Activated naive CD4-positive, alpha-beta T cell treated with anti-CD3 and anti-CD28 coated beads for 36 hours (primary cell): Measurements from ENCODE around the gene CACNB4. TPM values are rescaled to one million over a fixed set of nuclear protein-coding genes. Genes with fewer than 3 reads are reported as not detected.
"Not testable (repeated sequence)": the region's sequence is repeated elsewhere in the genome, so short reads cannot be mapped to it uniquely, and the experiment has no call there.

Experiments used
- CTCF ChIA-PET: fragments of 350-600 bp; sonication (Branson Sonifier 250); formaldehyde crosslinking; loops from one replicate; lab custom pipeline; 2021; ENCODE audit warnings: antibody characterized with exemption; lab: Charles Lee
- DNase-seq: peaks from one replicate; pipeline ENCODE4 v3.0.0-alpha.2; 2020
- H3K27ac Mint-ChIP-seq: one replicate; pipeline ENCODE4 v1.8.0; 2021; ENCODE audit warnings: mild to moderate bottlenecking, mixed read lengths
- H3K27me3 Mint-ChIP-seq: one replicate; pipeline ENCODE4 v1.8.0; 2021; ENCODE audit warnings: low read depth, mixed read lengths
- H3K36me3 Mint-ChIP-seq: one replicate; pipeline ENCODE4 v1.8.0; 2021; ENCODE audit warnings: low read depth, mixed read lengths
- H3K4me1 Mint-ChIP-seq: one replicate; pipeline ENCODE4 v1.8.0; 2021; ENCODE audit warnings: low read depth, mixed read lengths
- H3K4me3 Mint-ChIP-seq: one replicate; pipeline ENCODE4 v1.8.0; 2021; ENCODE audit warnings: mild to moderate bottlenecking, moderate library complexity, mixed read lengths
- H3K9me3 Mint-ChIP-seq: one replicate; pipeline ENCODE4 v1.8.0; 2021; ENCODE audit warnings: mixed read lengths
- intact Hi-C: fragments of 100-400 bp; cut with micrococcal nuclease; formaldehyde crosslinking; loops from one replicate; pipeline ENCODE4 v1.15.1; 2023
- total RNA-seq, 2 experiments: library from RNA; stranded (reverse); gene quantifications; one replicate each; pipeline ENCODE4 v1.2.3, GENCODE V29; 2021

Gene CACNB4
- total RNA-seq, 2 experiments from 2014 or later, result 0.10 to 0.15 TPM

DNA sequence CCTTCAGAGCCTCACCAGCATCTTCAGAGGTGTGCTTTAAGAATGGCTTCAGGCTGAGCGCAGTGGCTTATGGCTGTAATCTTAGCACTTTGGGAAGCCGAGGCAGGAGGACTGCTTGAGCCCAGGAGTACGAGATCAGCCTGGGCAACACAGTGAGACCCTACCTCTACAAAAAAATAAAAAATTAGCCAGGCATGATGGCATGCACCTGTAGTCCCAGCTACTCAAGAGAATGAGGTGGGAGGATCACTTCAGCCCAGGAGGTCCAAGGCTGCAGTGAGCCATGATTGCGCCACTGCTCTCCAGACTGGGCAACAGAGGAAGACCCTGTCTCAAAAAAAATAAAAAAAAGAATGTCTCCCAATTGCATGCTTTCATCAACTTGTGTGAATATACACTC is 137.3 kb downstream of the CACNB4 start:
- H3K9me3 Mint-ChIP-seq, result no peaks in the 10 kb centered on the region
- no peaks in the 10 kb centered on the region for H3K36me3 Mint-ChIP-seq
- no peak overlapping the region for H3K27ac Mint-ChIP-seq
- intact Hi-C loops, result no loop called here
- H3K27me3 Mint-ChIP-seq, result no peaks in the 10 kb centered on the region
- no peak for DNase-seq
- CTCF ChIA-PET, result no interaction called here
- no peak overlapping the region for H3K4me3 Mint-ChIP-seq
- H3K4me1 Mint-ChIP-seq, result no peaks in the 10 kb centered on the region

DNA sequence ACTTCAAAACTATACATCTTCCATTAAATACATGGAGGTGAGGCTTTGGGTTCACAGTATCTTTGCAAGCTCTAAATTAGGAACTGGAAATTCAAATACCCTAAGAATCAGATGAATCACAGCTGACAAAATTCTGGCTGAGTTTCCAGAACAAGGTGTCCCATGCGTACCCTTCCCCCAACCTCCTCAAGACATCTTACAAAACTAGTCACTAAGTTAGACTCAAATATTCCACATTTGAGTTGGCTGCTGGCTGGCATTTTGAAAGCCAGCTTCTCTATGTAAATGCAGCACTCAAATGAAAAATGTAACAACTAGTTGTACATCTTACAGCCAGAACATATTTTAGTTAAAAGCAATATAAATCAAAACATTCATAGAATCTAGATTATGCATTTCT is 139.6 kb downstream of the CACNB4 start:
- Mint-ChIP-seq H3K4me1 (no peaks in the 10 kb centered on the region), H3K27ac (no peak overlapping the region), H3K9me3 (no peaks in the 10 kb centered on the region), H3K36me3 (no peaks in the 10 kb centered on the region), H3K4me3 (no peak overlapping the region), H3K27me3 (no peaks in the 10 kb centered on the region)
- intact Hi-C loops, result no loop called here
- CTCF ChIA-PET, result no interaction called here
- no peak for DNase-seq

DNA sequence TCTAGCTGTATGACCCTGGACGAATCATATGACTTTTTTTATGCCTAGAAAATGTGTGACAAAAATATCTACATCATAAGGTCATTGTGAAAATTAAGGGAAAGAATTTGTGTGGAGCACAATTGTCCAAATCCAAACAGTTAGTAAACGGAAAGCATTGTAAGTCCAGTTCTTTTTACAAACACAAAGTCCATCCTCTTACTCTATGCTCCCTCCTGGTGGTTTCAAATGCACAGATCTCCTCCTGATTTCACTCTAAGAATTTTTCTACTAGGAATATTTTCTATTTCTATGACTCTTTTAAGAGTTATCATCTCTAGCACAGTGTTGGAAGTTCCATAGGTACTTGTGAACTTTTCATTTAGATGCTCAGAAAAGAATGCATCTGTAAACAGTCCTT is 145.4 kb downstream of the CACNB4 start:
- no peaks in the 10 kb centered on the region for H3K36me3 Mint-ChIP-seq
- CTCF ChIA-PET, result no interaction called here
- intact Hi-C loops, result no loop called here
- no peaks in the 10 kb centered on the region for H3K4me1 Mint-ChIP-seq
- DNase-seq, result no peak
- no peak overlapping the region for H3K27ac Mint-ChIP-seq
- H3K4me3 Mint-ChIP-seq, result no peak overlapping the region
- peaks cover 8% of the 10 kb centered on the region for H3K27me3 Mint-ChIP-seq
- H3K9me3 Mint-ChIP-seq, result peaks cover 4% of the 10 kb centered on the region

DNA sequence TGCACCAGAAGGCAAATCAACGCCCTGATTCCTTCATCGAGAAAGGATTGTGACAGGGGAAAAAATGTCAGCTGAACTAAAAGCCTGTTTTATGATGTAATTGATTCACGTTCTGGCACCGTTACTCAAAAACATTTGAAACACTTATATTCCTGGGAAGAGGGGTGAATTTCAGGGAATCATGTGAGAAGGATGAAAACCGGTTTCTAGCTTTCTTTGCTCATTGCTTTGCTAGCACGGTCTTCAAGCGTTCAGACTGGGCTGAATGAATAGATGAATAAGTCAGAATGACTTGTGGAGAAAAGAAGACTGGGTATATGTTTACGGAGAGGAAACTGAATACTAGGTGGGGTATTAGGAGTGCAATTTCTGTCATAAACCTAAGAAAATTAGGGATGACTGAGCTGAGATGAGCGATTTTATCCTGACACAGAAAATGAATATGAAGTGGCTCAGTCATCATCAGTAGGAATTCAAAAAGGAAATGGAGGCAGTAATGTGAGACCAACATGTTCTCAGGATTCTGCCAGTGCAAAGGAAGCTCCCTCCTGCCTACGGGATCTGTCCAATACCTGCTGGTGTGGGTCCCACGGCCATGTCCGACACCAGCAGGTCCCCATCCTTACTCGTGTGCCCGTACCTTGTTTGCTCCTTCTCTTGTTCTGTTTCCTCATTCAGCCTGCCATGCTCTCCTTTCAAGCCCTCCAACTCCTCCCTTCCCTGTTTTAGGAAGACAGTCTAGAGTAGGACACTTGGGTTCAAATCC is 146.0 kb downstream of the CACNB4 start:
- H3K27me3 Mint-ChIP-seq, result peaks cover 8% of the 10 kb centered on the region
- H3K9me3 Mint-ChIP-seq, result peaks cover 4% of the 10 kb centered on the region
- no peak overlapping the region for H3K27ac Mint-ChIP-seq
- DNase-seq, result no peak
- H3K36me3 Mint-ChIP-seq, result no peaks in the 10 kb centered on the region
- intact Hi-C loops, result no loop called here
- H3K4me1 Mint-ChIP-seq, result no peaks in the 10 kb centered on the region
- no peak overlapping the region for H3K4me3 Mint-ChIP-seq
- CTCF ChIA-PET, result no interaction called here

DNA sequence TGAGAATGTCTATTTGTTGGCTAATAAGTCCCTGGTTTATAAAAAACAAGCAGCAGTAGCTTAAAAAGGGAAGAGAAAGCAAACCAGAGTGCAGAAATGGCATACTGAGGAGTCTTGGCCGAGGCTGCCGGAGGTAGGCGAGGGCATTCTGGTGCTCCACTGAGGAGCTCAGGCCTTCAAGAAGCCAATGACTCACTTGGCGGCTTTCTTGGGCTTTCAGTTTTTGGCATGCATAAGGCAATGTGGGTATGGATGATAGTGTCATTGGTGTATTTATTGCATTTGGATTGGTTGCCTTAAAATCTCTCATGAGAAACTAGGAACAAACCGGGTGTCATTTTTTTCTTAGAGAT is 151.1 kb downstream of the CACNB4 start:
- Mint-ChIP-seq H3K27me3 (peaks cover 11% of the 10 kb centered on the region), H3K36me3 (no peaks in the 10 kb centered on the region), H3K27ac (no peak overlapping the region), H3K4me1 (peaks cover 6% of the 10 kb centered on the region), H3K9me3 (peaks cover 8% of the 10 kb centered on the region), H3K4me3 (no peak overlapping the region)
- CTCF ChIA-PET, result interaction anchor here (1.2 kb wide), 1 partner anchor 77 kb away, joined by 3 read pairs; no protein-coding TSS in a partner anchor
- intact Hi-C loops, result no loop called here
- no peak for DNase-seq

DNA sequence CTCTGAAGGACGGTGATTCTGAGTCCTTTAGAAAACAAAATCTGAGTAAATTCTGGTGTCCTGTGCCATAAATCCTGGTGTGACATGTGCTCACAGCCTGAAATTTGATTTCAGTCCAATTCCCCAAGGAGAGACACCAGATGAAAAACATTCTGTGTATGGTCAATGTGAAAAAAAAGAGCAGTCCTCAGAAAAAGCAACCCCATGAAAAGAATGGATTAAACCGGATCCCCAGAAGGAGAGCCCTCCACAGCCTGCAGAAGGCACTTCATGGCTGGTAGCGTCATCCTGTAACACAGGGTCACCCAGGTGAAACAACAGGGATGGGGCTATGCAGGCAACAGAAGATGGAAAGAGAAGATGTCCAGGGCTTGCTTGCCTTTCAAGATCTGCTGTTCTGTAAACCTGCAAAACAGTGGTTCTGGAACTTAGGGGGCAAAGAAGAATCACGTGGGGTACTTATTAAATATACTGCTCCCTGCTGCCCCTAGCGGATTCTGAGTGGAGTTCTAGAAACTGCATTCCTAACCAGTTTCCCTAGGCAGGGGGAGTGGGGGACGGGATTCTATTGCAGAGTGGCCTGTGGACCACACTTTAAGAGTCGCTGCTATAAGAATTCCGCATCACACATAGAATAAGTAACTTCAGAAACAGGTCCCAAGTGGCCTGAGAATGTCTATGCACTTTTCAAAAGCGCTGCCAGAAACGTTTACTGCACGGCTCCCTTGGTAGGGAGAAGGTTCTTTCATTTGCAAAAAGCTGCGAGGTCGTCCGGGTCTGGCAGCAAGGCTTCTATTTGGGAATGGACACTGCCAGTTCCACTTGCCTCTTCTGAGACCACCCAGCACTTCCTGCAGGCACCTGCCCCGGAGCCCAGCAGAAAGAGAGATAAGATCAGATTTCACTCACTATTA is 151.7 kb downstream of the CACNB4 start:
- Mint-ChIP-seq H3K4me1 (peaks cover 6% of the 10 kb centered on the region), H3K4me3 (no peak overlapping the region), H3K9me3 (peaks cover 10% of the 10 kb centered on the region), H3K27ac (no peak overlapping the region), H3K36me3 (no peaks in the 10 kb centered on the region), H3K27me3 (peaks cover 11% of the 10 kb centered on the region)
- CTCF ChIA-PET, result interaction anchor here (1.2 kb wide), 1 partner anchor 78 kb away, joined by 3 read pairs; no protein-coding TSS in a partner anchor
- intact Hi-C loops, result no loop called here
- DNase-seq, result peak; percentile 30

DNA sequence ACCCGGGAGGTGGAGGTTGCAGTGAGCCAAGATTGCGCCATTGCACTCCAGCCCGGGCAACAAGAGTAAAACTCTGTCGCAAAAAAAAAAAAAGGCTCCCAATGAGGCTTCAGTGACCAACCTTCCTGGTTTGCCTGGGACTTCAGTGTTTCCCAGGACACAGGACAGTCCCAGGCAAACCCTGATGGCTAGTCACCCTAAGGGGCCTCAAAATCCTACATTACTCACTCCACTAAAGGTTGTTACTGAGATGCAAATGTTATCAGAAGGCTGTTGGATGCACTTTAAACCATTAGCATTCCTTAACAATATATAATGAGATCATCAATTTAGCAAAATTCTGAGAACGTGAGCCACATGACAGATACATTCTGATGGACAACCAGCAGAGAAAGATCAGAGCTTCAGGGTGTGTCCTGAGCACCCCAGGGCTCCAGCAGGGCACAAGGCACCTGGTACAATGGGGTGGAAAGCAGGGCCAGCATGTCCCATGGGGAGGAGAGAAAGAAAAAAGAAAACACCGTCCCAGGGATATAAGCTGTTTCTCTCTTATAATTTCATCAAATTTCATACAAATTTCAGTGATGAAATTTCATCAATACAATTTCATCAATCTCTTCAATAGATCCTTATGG is 152.5 kb downstream of the CACNB4 start:
- Mint-ChIP-seq H3K9me3 (peaks cover 10% of the 10 kb centered on the region), H3K27me3 (peaks cover 11% of the 10 kb centered on the region), H3K4me1 (peaks cover 6% of the 10 kb centered on the region), H3K36me3 (no peaks in the 10 kb centered on the region), H3K27ac (no peak overlapping the region), H3K4me3 (no peak overlapping the region)
- DNase-seq, result no peak
- CTCF ChIA-PET, result no interaction called here
- intact Hi-C loops, result no loop called here

DNA sequence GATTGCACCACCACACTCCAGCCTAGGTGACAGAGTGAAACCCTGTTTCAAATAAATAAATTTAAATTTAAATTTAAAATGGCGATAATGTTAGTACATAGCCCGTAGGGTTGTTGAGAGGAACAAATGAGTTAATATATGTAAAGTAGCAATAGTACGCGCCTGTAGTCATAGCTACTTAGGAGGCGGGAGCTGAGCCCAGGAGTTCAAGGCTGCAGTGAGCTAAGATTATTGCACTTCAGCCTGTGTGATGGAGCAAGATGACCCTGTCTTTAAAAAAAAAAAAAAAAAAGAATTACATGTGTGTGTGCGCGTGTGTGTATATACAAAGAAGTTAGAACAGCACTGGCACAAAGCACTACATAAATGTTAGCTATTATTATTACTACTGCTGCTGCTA is 153.2 kb downstream of the CACNB4 start:
- CTCF ChIA-PET, result interaction anchor here (0.6 kb wide), 1 partner anchor 30 kb away, joined by 3 read pairs; no protein-coding TSS in a partner anchor
- Mint-ChIP-seq H3K27me3 (peaks cover 10% of the 10 kb centered on the region), H3K27ac (no peak overlapping the region), H3K4me1 (peaks cover 6% of the 10 kb centered on the region), H3K9me3 (peaks cover 10% of the 10 kb centered on the region), H3K36me3 (no peaks in the 10 kb centered on the region), H3K4me3 (no peak overlapping the region)
- no peak for DNase-seq
- intact Hi-C loops, result no loop called here

DNA sequence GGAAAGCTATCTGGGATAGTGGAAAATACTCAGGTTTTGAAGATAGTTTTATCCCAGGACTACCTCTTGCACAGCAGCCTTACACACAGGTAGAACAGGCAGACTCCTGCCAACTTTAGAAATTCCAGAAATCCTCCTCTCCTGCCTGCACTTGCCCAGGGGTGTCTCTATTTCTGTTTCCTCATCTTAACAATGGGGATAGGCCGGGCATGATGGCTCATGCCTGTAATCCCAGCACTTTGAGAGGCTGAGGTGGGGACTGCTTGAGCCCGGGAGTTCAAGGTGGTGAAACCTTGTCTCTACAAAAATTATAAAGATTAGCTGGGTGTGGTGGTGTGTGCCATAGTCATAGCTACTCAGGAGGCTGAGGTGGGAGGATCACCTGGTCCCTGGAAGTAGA is 153.7 kb downstream of the CACNB4 start:
- Mint-ChIP-seq H3K27me3 (peaks cover 6% of the 10 kb centered on the region), H3K36me3 (no peaks in the 10 kb centered on the region), H3K27ac (no peak overlapping the region), H3K4me3 (no peak overlapping the region), H3K9me3 (peaks cover 7% of the 10 kb centered on the region), H3K4me1 (peaks cover 6% of the 10 kb centered on the region)
- DNase-seq, result no peak
- intact Hi-C loops, result no loop called here
- CTCF ChIA-PET, result interaction anchor here (0.6 to 1.0 kb wide), 2 partner anchors 14 to 30 kb away, joined by 3 read pairs; no protein-coding TSS in a partner anchor

DNA sequence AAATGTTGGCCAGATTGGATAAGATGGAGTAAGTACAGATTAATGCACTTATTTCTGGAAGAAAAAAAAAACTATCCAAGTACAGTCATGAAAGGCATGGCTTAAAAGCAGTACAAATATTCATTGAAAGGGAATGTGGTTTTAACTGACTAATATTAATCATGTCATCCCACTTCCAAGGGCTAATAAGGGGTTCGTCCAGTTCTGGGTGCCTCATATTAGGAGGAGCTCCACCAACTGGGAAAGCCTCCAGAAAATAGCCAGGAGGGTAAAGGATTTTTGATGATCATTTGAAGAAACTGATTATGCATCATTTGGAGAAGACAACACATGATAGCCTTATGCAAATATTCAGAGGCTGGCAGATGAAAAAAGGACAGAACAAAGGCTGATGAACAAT is 155.4 kb downstream of the CACNB4 start:
- no peak for DNase-seq
- Mint-ChIP-seq H3K4me3 (no peak overlapping the region), H3K36me3 (no peaks in the 10 kb centered on the region), H3K9me3 (peaks cover 7% of the 10 kb centered on the region), H3K27ac (no peak overlapping the region), H3K4me1 (peaks cover 6% of the 10 kb centered on the region), H3K27me3 (peaks cover 5% of the 10 kb centered on the region)
- CTCF ChIA-PET, result interaction anchor here (0.6 kb wide), 1 partner anchor 31 kb away, joined by 3 read pairs; no protein-coding TSS in a partner anchor
- intact Hi-C loops, result no loop called here

DNA sequence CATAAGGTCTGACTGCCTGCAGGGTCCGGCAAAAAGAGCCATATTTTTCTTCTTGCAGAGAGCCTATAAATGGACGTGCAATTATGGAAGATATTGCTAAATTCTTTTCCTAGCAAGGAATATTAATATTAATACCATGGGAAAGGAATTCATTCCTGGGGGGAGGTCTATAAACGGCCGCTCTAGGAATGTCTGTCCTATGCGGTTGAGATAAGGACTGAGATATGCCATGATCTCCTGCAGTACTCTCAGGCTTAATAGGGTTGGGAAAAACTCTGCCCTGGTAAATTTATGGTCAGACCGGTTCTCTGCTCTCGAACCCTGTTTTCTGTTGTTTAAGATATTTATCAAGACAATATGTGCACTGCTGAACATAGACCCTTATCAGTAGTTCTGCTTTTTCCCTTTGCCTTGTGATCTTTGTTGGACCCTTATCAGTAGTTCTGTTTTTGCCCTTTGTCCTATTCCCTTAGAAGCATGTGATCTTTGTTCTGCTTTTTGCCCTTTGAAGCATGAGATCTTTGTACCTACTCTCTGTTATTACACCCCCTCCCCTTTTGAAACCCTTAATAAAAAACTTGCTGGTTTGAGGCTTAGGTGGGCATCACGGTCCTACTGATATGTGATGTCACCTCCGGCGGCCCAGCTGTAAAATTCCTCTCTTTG is 156.2 kb downstream of the CACNB4 start:
- H3K27ac Mint-ChIP-seq, H3K36me3 Mint-ChIP-seq, H3K4me3 Mint-ChIP-seq, H3K27me3 Mint-ChIP-seq, intact Hi-C loops, CTCF ChIA-PET, DNase-seq, H3K4me1 Mint-ChIP-seq, H3K9me3 Mint-ChIP-seq: not testable (repeated sequence)

DNA sequence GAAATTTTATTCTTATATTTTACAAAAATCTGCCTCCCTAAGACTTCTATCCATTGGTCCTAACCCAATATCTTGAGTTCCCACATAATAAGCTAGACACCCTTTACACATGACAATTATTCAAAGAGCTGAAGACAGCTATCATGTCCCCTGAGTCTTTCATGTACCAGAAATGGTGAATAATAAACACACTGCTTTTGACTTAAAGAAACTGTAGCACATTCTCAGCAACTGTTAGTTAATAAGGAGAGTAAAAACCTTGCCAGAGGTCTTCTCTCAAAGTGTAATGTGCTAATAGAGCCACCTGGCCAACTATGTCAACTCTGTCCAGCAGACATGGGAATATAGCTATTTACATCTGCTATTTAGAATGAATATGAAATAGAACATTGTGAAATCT is 160.9 kb downstream of the CACNB4 start:
- Mint-ChIP-seq H3K4me1 (no peaks in the 10 kb centered on the region), H3K4me3 (no peak overlapping the region), H3K36me3 (no peaks in the 10 kb centered on the region), H3K9me3 (peaks cover 4% of the 10 kb centered on the region), H3K27me3 (no peaks in the 10 kb centered on the region), H3K27ac (no peak overlapping the region)
- intact Hi-C loops, result no loop called here
- CTCF ChIA-PET, result no interaction called here
- DNase-seq, result no peak
